AG04449 (cell line): ENCODE results near the gene TLX3.

Source experiments
- CTCF ChIA-PET: fragments of 350-600 bp; formaldehyde crosslinking; extraction: SDS; loops from one replicate; lab custom pipeline; 2021; ENCODE audit warnings: antibody characterized with exemption; lab: Yijun Ruan, JAX
- POLR2A ChIA-PET: fragments of 400-600, 350-600 bp; formaldehyde crosslinking; extraction: SDS; loops from one replicate; lab custom pipeline; 2020; ENCODE audit warnings: antibody characterized with exemption, inconsistent platforms; lab: Yijun Ruan, JAX
- DNase-seq: peaks from one replicate; pipeline ENCODE4 v3.0.0-alpha.2; 2010; ENCODE audit warnings: low read depth, low spot score
- H3K4me3 ChIP-seq: 2 replicates; pipeline ENCODE4 v1.5.1; 2011; ENCODE audit warnings: low read depth, mild to moderate bottlenecking, control low read depth, low read length
- CTCF ChIP-seq: IDR thresholded peaks from one replicate; pipeline ENCODE4 v1.5.1; 2011; ENCODE audit warnings: mild to moderate bottlenecking, moderate library complexity, low read length, control low read depth, inconsistent platforms; ENCODE audit not compliant: insufficient read depth; ENCODE audit errors: missing control alignments

Gene TLX3

DNA sequence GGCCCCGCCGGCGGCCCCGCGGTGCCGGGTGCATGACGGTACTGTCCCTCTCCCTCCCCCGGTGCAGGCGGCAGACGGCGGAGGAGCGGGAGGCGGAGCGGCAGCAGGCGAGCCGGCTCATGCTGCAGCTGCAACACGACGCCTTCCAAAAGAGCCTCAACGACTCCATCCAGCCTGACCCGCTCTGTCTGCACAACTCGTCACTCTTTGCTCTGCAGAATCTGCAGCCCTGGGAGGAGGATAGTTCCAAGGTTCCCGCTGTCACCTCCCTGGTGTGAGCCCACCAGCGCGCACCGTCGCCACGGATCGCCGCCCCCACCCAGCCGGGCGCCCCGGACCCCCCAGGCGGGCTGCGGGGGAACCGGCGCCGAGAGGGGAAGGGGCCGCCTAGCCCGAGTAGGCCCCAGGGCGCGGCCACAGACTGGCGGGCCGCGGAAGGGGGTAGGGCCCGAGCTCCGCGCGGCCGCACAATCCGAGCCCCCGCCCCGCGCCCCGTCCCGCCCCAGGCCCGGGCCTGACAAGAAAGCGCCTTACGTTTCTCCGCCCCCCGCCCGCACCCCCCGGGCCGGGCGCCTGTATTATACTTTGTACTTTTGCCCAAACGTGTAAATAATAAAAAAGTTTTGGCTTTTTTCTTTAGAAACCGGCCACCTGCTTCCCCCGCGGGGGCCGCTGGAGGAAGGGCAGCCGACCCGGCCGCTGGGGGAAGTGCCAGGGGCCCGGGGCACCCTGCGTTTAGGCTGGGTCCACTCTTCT lies 2.5 kb downstream of the TLX3 start:
- CTCF ChIA-PET = no interaction called here

DNA sequence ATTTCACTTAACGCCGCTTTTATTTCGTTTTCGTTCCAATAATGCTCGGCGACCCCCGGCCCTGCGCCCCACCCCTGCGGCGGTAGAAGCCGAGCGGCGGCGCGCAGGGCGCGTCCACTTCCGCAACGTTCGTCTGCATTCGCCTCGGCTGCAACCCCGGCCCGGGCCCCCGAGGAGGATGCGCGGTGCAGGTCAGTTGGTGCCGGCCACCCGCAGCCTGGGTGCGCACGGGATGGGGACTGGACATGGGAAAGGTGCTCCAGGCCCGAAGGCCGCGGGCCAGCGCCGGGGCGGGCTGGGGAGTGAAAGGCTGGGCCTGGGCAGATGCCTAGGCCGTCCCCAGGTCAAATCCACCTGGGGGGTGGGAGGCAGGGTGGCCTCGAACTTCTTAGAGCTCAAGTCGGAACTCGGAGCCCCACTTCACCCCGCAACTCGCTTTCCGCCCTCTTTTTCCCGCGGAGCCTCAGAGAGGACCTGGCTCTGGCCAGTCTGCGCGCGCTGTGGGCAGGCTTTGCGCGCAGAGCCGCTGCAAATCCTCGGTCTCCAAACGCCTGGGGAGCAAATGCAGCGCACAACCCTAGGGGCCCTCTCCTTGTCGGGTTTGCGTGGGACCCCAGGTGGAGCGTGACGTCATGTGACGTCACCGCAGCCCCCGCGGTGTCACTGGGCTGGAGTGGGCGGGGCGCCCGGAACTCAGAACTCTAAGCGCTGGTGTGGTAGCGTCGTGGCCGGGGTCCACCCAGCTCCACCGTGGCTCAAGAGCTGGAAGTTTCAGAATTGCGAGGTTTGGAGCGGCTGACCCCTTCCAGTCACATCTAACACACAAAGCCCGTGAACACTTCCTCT lies 3.3 kb downstream of the TLX3 start:
- ChIA-PET POLR2A (no interaction called here), CTCF (interaction anchor here (1.1 kb wide), 1 partner anchor 105 kb away, joined by 3 read pairs; no protein-coding TSS in a partner anchor)
- no peak for TF ChIP-seq CTCF
- DNase-seq = no peak
- no peak overlapping the region for H3K4me3 ChIP-seq

More for the DNA sequence above, 2.5 kb downstream of the TLX3 start:
- no peak for TF ChIP-seq CTCF
- DNase-seq = no peak
- H3K4me3 ChIP-seq = no peak overlapping the region
- POLR2A ChIA-PET = no interaction called here

DNA sequence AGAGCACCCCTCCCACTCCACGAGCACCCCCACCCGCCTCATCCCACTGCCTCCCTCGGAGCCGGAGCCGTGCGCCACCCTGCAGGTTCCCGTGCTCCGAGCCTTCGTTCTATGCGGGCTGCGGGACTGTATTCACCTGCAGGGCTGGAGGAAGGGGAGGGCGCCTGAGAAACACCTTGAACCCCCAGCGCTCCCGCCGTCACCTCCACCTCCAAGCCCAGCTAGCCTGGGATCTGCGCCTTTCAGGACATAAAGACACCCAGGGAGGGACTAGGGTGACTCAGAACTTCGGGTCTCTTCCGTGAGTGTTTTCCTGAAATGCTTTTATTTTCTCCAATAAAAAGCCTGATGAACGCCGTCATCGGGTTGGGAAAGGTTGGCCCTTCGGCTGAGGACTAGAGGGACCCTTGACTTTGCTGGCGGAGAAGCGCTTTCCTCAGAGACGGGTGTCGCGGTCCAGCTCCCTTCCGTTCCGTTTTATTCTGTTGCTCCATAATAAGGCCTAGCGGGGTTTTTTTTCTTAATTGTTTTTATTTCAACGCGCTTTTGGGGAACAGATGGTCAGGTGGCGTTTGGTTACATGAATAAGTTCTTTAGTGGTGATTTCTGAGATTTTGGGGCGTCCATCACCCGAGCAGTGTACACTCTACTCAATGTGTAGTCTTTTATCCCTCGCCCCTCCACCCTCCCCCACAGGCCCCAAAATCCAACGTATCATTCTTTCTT lies 4.6 kb downstream of the TLX3 start:
- TF ChIP-seq CTCF = no peak
- CTCF ChIA-PET = interaction anchor here (1.1 kb wide), 1 partner anchor 107 kb away, joined by 3 read pairs; no protein-coding TSS in a partner anchor
- DNase-seq = no peak
- POLR2A ChIA-PET = no interaction called here
- no peak overlapping the region for H3K4me3 ChIP-seq

- ChIA-PET POLR2A (no interaction called here), CTCF (no interaction called here)
- no peak for TF ChIP-seq CTCF
- no peak overlapping the region for H3K4me3 ChIP-seq
- no peak for DNase-seq
Observed at GRCh38 chr5:171314728-171315385, 5.8 kb downstream of the TLX3 start.

- no peak for TF ChIP-seq CTCF
- POLR2A ChIA-PET = no interaction called here
Observed at GRCh38 chr5:171315386-171315891, 6.4 kb downstream of the TLX3 start.

More at GRCh38 chr5:171315386-171315891, 6.4 kb downstream of the TLX3 start:
- DNase-seq = no peak
- CTCF ChIA-PET = interaction anchor here (0.8 to 1.7 kb wide), 3 partner anchors 27 to 110 kb away, joined by 3 to 9 read pairs (median 6); no protein-coding TSS in a partner anchor
- H3K4me3 ChIP-seq = no peak overlapping the region
